ENCODE results near the gene GPC2.
"Not testable (repeated sequence)": the region's sequence is repeated elsewhere in the genome, so short reads cannot be mapped to it uniquely, and the experiment has no call there.

GPC2 gene

DNA sequence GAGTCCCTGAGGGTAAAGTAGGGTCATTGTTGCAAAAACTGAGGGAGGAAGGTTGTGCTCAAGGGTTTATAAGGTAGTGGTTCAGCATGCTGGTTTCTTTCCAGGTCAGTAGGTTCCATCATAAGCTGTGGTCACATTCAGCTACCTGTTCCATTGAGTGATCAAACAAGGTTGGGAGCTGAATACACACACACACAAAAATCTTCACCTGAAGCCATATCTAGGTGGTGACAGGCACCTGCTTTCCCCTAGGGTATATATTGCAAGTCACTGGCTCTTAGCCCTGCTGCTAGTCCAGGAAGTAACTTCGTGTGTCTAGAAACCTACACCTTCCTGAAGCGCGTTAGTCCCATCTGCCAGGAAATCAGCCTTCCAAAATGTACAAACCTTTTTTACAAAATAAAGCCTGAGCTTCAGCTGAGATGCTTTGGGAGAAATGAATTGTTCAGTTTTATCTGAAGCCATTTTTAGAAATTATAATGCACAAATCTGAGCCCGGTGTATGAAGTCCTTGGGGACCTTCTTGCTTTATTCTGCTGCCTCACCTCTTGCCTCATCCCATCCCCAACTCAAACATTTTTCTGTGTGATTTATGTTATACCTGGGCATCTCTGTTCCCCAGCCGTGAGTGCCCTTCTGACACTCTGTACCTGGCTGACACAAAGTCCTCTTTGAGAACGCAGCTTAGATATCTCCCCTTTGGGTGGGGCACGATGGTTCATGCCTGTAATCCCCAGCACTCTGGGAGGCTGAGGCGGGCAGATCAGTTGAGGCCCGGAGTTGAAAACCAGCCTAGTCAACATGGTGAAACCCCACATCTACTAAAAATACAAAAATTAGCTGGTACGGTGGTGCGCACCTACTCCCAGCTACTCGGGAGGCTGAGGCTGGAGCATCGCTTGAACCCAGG, 39.1 kb downstream of the GPC2 start:
- Histone ChIP-seq H3K4me3 (ENCODE audit: low read length) (no peak overlapping the region), H3K9ac (ENCODE audit: low read length) (no peak overlapping the region), H3K9me3 (ENCODE audit: control insufficient read depth, low read length) (no peaks in the 10 kb centered on the region), H3K27me3 (replicated peaks; ENCODE audit: control insufficient read depth, insufficient read depth, low read length) (peaks cover 10% of the 10 kb centered on the region), H3K36me3 (ENCODE audit: control insufficient read depth, insufficient read depth, low read length, severe bottlenecking) (no peaks in the 10 kb centered on the region), H3K4me1 (ENCODE audit: control insufficient read depth, insufficient read depth, low read length) (peaks cover 2% of the 10 kb centered on the region)
- DNase-seq (ENCODE audit: low read depth) = no peak

DNA sequence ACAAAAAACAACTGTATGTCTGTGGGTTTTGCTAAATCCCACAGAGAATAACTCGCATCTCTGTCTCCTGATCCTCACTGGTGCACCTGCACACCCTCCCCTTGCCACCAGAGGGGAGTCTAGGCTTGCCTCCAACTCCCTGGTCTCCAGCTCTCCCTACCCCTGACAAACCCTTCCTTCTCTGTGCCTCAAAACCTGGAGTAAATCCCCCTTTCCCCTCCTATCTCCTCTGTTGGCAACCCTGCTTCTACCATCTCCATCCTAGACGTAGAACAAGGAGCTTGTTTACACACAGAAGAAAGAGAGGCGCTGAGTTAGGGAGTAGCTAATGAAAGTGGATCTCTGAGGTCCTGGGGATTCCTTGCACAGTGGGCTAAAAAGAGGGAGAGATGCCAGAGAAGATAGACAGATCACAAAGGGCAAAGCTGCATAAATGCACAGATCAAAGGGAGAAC, 44.5 kb downstream of the GPC2 start:
- H3K36me3 ChIP-seq (ENCODE audit: control insufficient read depth, insufficient read depth, low read length, severe bottlenecking) = no peaks in the 10 kb centered on the region
- no peak overlapping the region for H3K4me3 ChIP-seq (ENCODE audit: low read length)
- DNase-seq (ENCODE audit: low read depth) = peak; percentile 78
- no peaks in the 10 kb centered on the region for H3K27me3 ChIP-seq (replicated peaks; ENCODE audit: control insufficient read depth, insufficient read depth, low read length)
- H3K9me3 ChIP-seq (ENCODE audit: control insufficient read depth, low read length) = no peaks in the 10 kb centered on the region
- peaks cover 15% of the 10 kb centered on the region for H3K4me1 ChIP-seq (ENCODE audit: control insufficient read depth, insufficient read depth, low read length)
- H3K9ac ChIP-seq (ENCODE audit: low read length) = peak overlapping the region; percentile 8

DNA sequence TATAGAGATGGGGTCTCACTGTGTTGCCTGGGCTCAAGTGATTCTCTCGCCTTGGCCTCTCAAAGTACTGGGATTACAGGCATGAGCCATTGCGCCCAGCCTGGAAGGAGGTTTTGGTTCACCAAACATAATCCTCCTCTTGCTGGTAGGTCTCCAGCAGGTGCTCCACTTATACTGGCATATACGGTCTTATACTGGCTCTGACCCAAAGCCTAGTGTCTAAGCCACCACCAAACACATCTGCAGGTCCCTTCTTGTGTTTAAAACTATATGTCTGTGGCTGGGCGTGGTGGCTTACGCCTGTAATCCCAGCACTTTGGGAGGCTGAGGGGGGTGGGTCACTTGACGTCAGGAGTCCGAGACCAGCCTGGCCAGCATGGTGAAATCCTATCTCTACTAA, 45.1 kb downstream of the GPC2 start:
- no peaks in the 10 kb centered on the region for H3K27me3 ChIP-seq (replicated peaks; ENCODE audit: control insufficient read depth, insufficient read depth, low read length)
- no peak for DNase-seq (ENCODE audit: low read depth)
- no peak overlapping the region for H3K9ac ChIP-seq (ENCODE audit: low read length)

DNA sequence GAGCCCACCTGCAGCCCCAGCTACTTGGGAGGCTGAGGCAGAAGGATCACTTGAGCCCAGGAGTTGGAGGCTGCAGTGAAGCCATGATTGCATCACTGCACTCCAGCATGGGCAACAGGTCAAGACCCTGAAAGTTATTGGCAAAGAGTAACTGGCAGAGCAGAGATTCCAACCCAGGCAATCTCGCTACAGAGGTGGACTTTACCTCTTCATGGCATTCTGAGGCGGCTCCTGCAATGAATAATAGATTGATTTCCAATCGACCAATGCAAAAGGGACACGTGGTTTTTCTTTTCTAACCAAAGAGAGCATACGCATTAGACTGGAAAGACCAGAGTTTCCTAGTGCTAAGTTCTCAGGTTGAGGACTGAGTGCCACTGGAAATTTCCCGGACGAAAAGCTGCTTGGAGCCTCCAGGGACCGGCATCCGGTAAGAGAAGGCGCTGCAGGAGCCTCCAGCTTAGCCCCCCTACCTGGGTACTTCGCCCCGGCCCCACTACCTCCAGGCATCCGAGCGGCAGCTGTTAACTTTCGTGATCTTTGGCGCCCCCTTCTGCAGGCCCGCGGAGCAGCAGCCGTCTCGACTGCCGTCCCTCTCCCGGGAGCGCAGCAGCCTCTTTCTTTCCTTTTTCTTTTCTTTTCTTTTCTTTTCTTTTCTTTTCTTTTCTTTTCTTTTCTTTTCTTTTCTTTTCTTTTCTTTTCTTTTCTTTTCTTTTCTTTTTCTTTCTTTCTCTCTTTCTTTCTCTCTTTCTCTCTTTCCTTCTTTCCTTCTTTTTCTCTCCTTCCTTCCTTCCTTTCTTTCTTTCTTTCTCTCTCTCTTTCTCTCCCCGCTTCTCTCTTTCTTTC, 46.4 kb downstream of the GPC2 start:
- no peaks in the 10 kb centered on the region for H3K27me3 ChIP-seq (replicated peaks; ENCODE audit: control insufficient read depth, insufficient read depth, low read length)
- DNase-seq (ENCODE audit: low read depth) = peak; percentile 87
- no peaks in the 10 kb centered on the region for H3K36me3 ChIP-seq (ENCODE audit: control insufficient read depth, insufficient read depth, low read length, severe bottlenecking)
- H3K4me3 ChIP-seq (ENCODE audit: low read length) = no peak overlapping the region
- H3K9me3 ChIP-seq (ENCODE audit: control insufficient read depth, low read length) = no peaks in the 10 kb centered on the region
- peaks cover 19% of the 10 kb centered on the region for H3K4me1 ChIP-seq (ENCODE audit: control insufficient read depth, insufficient read depth, low read length)
- peak overlapping the region; percentile 42 for H3K9ac ChIP-seq (ENCODE audit: low read length)

More for the DNA sequence above, 45.1 kb downstream of the GPC2 start:
- no peaks in the 10 kb centered on the region for H3K36me3 ChIP-seq (ENCODE audit: control insufficient read depth, insufficient read depth, low read length, severe bottlenecking)
- H3K4me1 ChIP-seq (ENCODE audit: control insufficient read depth, insufficient read depth, low read length) = peaks cover 15% of the 10 kb centered on the region
- no peaks in the 10 kb centered on the region for H3K9me3 ChIP-seq (ENCODE audit: control insufficient read depth, low read length)
- no peak overlapping the region for H3K4me3 ChIP-seq (ENCODE audit: low read length)

DNA sequence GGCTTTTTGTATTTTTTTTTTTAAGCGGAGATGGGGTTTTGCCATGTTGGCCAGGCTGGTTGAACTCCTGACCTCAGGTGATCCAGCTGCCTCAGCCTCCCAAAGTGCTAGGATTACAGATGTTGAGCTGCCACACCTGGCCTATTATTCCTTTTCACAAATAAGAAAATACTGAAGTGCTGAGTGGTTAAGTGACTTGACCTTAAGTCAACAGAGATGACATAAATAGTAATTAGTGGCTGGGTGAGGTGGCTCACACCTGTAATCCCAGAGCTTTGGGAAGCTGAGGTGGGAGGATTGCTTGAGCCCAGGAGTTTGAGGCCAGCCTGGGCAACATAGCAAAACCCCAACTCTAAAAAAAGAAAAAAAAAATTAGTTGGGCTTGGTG, 47.0 kb downstream of the GPC2 start:
- not testable (repeated sequence) for H3K36me3 ChIP-seq (ENCODE audit: control insufficient read depth, insufficient read depth, low read length, severe bottlenecking); H3K27me3 ChIP-seq (replicated peaks; ENCODE audit: control insufficient read depth, insufficient read depth, low read length); DNase-seq (ENCODE audit: low read depth); H3K9me3 ChIP-seq (ENCODE audit: control insufficient read depth, low read length); H3K9ac ChIP-seq (ENCODE audit: low read length); H3K4me3 ChIP-seq (ENCODE audit: low read length)
- H3K4me1 ChIP-seq (ENCODE audit: control insufficient read depth, insufficient read depth, low read length) = peaks cover 19% of the 10 kb centered on the region

DNA sequence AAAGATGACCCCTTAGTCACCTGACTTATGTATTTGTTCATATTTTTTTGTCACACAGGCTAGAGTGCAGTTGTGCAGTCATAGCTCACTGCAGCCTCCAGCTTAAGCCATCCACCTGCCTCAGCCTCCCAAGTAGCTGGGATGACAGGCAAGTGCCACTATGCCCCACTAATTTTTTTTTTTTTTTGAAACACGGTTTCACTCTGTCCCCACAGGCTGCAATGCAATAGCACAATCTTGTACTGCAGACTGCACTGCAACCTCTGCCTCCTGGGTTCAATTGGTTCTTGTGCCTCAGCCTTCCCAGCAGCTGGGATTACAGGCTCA, 48.6 kb downstream of the GPC2 start:
- Histone ChIP-seq H3K4me3 (ENCODE audit: low read length) (no peak overlapping the region), H3K9me3 (ENCODE audit: control insufficient read depth, low read length) (no peaks in the 10 kb centered on the region), H3K4me1 (ENCODE audit: control insufficient read depth, insufficient read depth, low read length) (peaks cover 19% of the 10 kb centered on the region), H3K36me3 (ENCODE audit: control insufficient read depth, insufficient read depth, low read length, severe bottlenecking) (peaks cover 4% of the 10 kb centered on the region), H3K9ac (ENCODE audit: low read length) (no peak overlapping the region), H3K27me3 (replicated peaks; ENCODE audit: control insufficient read depth, insufficient read depth, low read length) (no peaks in the 10 kb centered on the region)
- DNase-seq (ENCODE audit: low read depth) = no peak

DNA sequence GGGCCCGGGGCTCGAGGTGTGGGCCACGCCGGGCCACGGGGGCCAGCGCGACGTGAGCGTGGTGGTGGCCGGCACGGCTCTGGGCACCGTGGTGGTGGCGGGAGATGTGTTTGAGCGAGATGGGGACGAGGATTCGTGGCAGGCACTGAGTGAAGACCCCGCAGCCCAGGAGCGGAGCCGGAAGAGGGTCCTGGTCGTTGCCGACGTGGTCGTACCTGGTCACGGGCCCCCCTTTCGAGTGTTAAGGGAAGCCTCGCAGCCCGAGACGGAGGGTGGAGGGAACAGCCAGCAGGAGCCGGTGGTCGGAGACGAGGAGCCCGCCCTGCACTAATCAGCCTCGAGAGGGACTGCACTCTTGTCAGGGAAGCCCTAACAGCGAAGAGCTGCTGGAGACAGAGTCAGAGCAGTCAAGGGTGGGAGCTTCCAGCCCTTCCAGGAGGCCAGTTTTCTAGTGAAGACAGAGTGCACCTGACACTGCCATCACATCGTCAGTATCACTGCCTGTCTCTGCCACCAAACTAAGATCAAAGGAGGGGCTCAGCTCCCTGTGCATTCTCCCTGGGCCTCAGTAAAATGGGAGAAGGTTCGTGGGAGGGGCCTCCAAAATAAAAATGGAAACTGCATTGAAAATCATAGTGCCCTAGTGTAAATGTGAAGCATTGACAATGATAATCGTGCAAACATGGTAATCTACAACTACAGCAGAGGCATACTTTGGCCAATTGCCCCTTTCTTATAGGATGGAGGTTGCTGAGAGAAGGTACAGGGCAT, 49.1 kb downstream of the GPC2 start:
- Histone ChIP-seq H3K4me1 (ENCODE audit: control insufficient read depth, insufficient read depth, low read length) (peaks cover 19% of the 10 kb centered on the region), H3K27me3 (replicated peaks; ENCODE audit: control insufficient read depth, insufficient read depth, low read length) (no peaks in the 10 kb centered on the region), H3K9ac (ENCODE audit: low read length) (peak overlapping the region; percentile 98), H3K9me3 (ENCODE audit: control insufficient read depth, low read length) (no peaks in the 10 kb centered on the region), H3K36me3 (ENCODE audit: control insufficient read depth, insufficient read depth, low read length, severe bottlenecking) (peaks cover 4% of the 10 kb centered on the region), H3K4me3 (ENCODE audit: low read length) (peak overlapping the region; percentile 98)
- DNase-seq (ENCODE audit: low read depth) = peak; percentile 24

DNA sequence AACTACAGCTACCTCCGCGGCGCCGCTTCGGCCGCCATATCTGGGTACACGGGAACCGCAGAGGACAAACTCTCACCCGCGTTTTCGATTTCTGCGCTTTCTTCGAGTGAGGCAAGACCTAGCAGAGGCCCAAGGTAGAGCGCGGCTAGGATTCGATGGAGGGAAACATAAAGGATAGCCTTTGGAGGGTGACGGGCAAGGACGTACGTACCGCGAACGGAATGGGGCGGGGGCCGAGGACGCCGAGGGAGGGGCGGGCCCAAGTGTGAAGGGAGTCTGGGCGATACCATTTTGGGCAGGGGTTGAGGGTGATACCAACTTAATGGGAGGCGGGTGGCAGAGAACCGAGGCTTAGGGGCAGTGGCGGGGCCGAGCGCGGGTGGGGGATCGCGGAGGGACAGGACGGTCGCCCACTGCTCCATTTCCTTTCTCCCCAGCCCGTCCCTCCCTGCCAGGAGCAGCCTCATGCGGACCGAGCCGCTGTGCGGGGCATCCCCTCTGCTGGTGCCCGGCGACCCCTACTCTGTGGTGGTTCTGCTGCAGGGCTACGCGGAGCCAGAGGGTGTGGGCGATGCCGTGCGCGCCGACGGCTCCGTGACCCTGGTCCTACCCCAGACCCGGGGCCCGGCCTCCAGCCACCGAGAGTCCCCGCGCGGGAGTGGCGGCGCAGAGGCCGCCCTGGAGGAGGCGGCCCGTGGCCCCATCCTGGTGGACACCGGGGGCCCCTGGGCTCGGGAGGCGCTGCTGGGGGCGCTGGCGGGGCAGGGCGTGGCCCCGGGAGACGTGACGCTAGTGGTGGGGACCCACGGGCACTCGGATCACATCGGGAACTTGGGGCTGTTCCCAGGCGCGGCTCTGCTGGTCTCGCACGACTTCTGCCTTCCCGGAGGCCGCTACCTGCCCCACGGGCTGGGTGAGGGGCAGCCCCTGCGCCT, 50.0 kb downstream of the GPC2 start, which contains the start of gene MBLAC1:
Gene MBLAC1, plus strand, starts transcription at position 37 of the 935 bp plus-strand sequence. Its CDS starts 429 bp downstream, at position 466.
- H3K9ac ChIP-seq (ENCODE audit: low read length) = peak within 1 kb of the TSS; percentile 98
- H3K9me3 ChIP-seq (ENCODE audit: control insufficient read depth, low read length) = no peaks in the 10 kb centered on the region
- DNase-seq (ENCODE audit: low read depth) = peak; percentile 96
- H3K4me3 ChIP-seq (ENCODE audit: low read length) = peak within 1 kb of the TSS; percentile 98
- no peaks in the 10 kb centered on the region for H3K27me3 ChIP-seq (replicated peaks; ENCODE audit: control insufficient read depth, insufficient read depth, low read length)
- peaks cover 15% of the 10 kb centered on the region for H3K4me1 ChIP-seq (ENCODE audit: control insufficient read depth, insufficient read depth, low read length)
- peaks cover 4% of the 10 kb centered on the region for H3K36me3 ChIP-seq (ENCODE audit: control insufficient read depth, insufficient read depth, low read length, severe bottlenecking)

DNA sequence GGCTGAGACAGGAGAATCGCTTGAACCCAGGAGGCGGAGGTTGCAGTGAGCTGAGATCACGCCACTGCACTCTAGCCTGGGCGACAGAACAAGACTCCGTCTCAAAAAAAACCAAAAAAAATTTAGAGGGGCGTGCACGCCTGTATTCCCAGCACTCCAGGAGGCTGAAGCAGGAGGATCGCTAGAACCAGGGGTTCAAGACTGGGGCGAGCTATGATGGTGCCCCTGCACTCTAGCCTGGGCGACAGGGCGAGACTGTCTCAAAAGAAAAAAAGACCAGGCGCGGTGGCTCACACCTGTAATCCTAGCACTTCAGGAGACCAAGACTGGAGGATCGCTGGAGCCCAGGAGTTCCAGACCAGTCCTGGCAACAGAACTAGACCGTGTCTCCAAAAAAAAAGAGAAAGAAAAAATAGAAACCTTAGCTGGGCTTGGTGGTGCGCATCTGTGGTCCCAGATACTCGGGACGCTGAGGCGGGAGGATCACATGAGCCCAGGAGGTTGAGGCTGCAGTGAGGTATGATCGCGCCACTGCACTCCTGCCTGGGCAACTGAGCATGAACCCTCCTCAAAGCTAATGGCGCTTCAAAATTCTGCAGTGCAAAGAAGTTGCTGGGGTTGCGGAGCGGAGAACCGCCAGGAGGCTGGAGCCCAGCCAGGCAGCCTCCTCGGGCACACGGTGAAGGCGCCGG, 50.8 kb downstream of the GPC2 start:
- H3K4me1 ChIP-seq (ENCODE audit: control insufficient read depth, insufficient read depth, low read length) = peaks cover 15% of the 10 kb centered on the region
- H3K4me3 ChIP-seq (ENCODE audit: low read length) = peak overlapping the region; percentile 98
- no peaks in the 10 kb centered on the region for H3K27me3 ChIP-seq (replicated peaks; ENCODE audit: control insufficient read depth, insufficient read depth, low read length)
- no peaks in the 10 kb centered on the region for H3K9me3 ChIP-seq (ENCODE audit: control insufficient read depth, low read length)
- H3K9ac ChIP-seq (ENCODE audit: low read length) = peak overlapping the region; percentile 98
- no peak for DNase-seq (ENCODE audit: low read depth)
- H3K36me3 ChIP-seq (ENCODE audit: control insufficient read depth, insufficient read depth, low read length, severe bottlenecking) = peaks cover 4% of the 10 kb centered on the region

All from adipocyte (in vitro differentiated cells).